ENCODE measurements around the gene DCLRE1A. TPM values are rescaled to one million over a fixed set of nuclear protein-coding genes. Genes with fewer than 3 reads are reported as not detected.

DCLRE1A gene
- total RNA-seq, 1 donor from 2014 or later, result 7.1 TPM

GRCh38 chr10:113869789-113870188, 15.9 kb upstream of the DCLRE1A start:
- no peak for TF ChIP-seq CTCF (IDR thresholded peaks at IDR 0.05)
- DNase-seq (no peak), ATAC-seq (no peak)
- intact Hi-C loops (cut with DNase I), result no loop called here
- Histone ChIP-seq H3K27me3 (ENCODE audit: low read depth) (no peaks in the 10 kb centered on the region), H3K36me3 (no peaks in the 10 kb centered on the region), H3K9me3 (no peaks in the 10 kb centered on the region), H3K4me1 (no peaks in the 10 kb centered on the region), H3K4me3 (no peak overlapping the region), H3K27ac (no peak overlapping the region)

GRCh38 chr10:113867904-113868303, 14.0 kb upstream of the DCLRE1A start:
- ATAC-seq (no peak), DNase-seq (no peak)
- H3K27ac ChIP-seq, result no peak overlapping the region
- no peak overlapping the region for H3K4me3 ChIP-seq
- no peaks in the 10 kb centered on the region for H3K4me1 ChIP-seq
- no peaks in the 10 kb centered on the region for H3K27me3 ChIP-seq (ENCODE audit: low read depth)
- no peak for TF ChIP-seq CTCF (IDR thresholded peaks at IDR 0.05)
- intact Hi-C loops (cut with DNase I), result no loop called here
- no peaks in the 10 kb centered on the region for H3K9me3 ChIP-seq
- no peaks in the 10 kb centered on the region for H3K36me3 ChIP-seq

- Histone ChIP-seq H3K9me3 (no peaks in the 10 kb centered on the region), H3K4me1 (no peaks in the 10 kb centered on the region), H3K27ac (no peak overlapping the region), H3K4me3 (no peak overlapping the region), H3K36me3 (peaks cover 3% of the 10 kb centered on the region), H3K27me3 (ENCODE audit: low read depth) (no peaks in the 10 kb centered on the region)
- ATAC-seq (no peak), DNase-seq (no peak)
- no peak for TF ChIP-seq CTCF (IDR thresholded peaks at IDR 0.05)
- intact Hi-C loops (cut with DNase I), result no loop called here
Measured at GRCh38 chr10:113866551-113867394, 12.9 kb upstream of the DCLRE1A start.

- DNase-seq (no peak), ATAC-seq (no peak)
- no peak overlapping the region for H3K4me3 ChIP-seq
- peaks cover 12% of the 10 kb centered on the region for H3K36me3 ChIP-seq
- no peak for TF ChIP-seq CTCF (IDR thresholded peaks at IDR 0.05)
- intact Hi-C loops (cut with DNase I), result no loop called here
- H3K27me3 ChIP-seq (ENCODE audit: low read depth), result no peaks in the 10 kb centered on the region
- no peaks in the 10 kb centered on the region for H3K9me3 ChIP-seq
- H3K4me1 ChIP-seq, result no peaks in the 10 kb centered on the region
- no peak overlapping the region for H3K27ac ChIP-seq
Measured at GRCh38 chr10:113865901-113866300, 12.0 kb upstream of the DCLRE1A start.

GRCh38 chr10:113859261-113859660, 5.4 kb upstream of the DCLRE1A start:
- no peaks in the 10 kb centered on the region for H3K27me3 ChIP-seq (ENCODE audit: low read depth)
- intact Hi-C loops (cut with DNase I), result no loop called here

More at GRCh38 chr10:113859261-113859660, 5.4 kb upstream of the DCLRE1A start:
- TF ChIP-seq CTCF (IDR thresholded peaks at IDR 0.05), result no peak
- no peak overlapping the region for H3K4me3 ChIP-seq
- no peaks in the 10 kb centered on the region for H3K9me3 ChIP-seq
- no peak overlapping the region for H3K27ac ChIP-seq
- H3K36me3 ChIP-seq, result peaks cover 38% of the 10 kb centered on the region
- ATAC-seq (no peak), DNase-seq (no peak)
- peaks cover 31% of the 10 kb centered on the region for H3K4me1 ChIP-seq
